BLaER1 (cell line): ENCODE results near the gene HTR2A.

Experiments
- H3K27ac ChIP-seq: shearing (Covaris generic); formaldehyde crosslinking; 2 replicates; pipeline ENCODE4 v1.8.1; 2022
- H3K27me3 ChIP-seq: shearing (Covaris generic); formaldehyde crosslinking; 2 replicates; pipeline ENCODE4 v1.8.1; 2022
- H3K36me3 ChIP-seq: shearing (Covaris generic); formaldehyde crosslinking; 2 replicates; pipeline ENCODE4 v1.8.1; 2022
- H3K4me1 ChIP-seq: shearing (Covaris generic); formaldehyde crosslinking; 2 replicates; pipeline ENCODE4 v1.8.1; 2022
- H3K4me2 ChIP-seq: shearing (Covaris generic); formaldehyde crosslinking; 2 replicates; pipeline ENCODE4 v1.8.1; 2022
- H3K4me3 ChIP-seq: shearing (Covaris generic); formaldehyde crosslinking; 2 replicates; pipeline ENCODE4 v1.8.1; 2022
- H3K9ac ChIP-seq: shearing (Covaris generic); formaldehyde crosslinking; 2 replicates; pipeline ENCODE4 v1.8.1; 2022
- H3K9me3 ChIP-seq: shearing (Covaris generic); formaldehyde crosslinking; 2 replicates; pipeline ENCODE4 v1.8.1; 2022
- H4K20me1 ChIP-seq: shearing (Covaris generic); formaldehyde crosslinking; 2 replicates; pipeline ENCODE4 v1.8.1; 2022
- Cebpa-rat ChIP-seq: shearing (Covaris generic); IDR thresholded peaks from 2 replicates; pipeline ENCODE4 v1.8.1; 2022

HTR2A gene

DNA sequence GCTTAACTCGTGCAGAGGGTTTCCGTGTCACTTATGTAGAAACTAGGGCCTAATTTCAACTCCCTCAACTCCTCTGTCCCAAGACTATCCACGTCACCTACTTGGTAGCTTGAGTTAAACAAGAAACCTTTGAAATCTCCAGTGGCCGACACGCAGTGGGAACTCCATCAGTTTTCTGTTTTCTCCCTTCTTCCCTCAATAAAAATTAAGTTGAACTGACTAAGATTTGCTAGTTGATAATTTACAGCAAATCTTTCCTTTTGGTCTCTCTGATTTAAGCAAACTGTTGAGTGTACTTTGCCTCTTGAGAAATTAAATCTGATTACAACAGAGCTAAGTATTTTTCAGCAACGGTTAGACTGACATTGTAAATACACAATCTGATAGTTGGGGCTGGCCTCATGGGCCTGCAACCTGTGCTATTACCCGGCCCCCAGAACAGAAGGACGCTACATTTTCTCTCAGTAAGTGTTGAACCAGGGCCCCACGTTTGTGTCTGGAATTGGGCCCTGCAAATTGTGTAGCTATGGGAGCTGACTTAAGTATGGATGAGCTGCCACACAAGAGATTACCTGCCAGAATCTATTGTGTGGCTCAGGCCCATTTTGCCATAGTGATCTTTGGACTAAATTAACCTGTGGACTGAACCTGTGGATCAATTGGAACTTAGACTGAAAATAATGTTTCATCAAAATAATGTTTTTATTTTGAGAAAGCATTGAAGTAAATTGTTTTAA lies 99.2 kb downstream of the HTR2A start:
- Histone ChIP-seq H3K9me3 (no peaks in the 10 kb centered on the region), H3K27ac (peak overlapping the region; percentile 88), H3K27me3 (no peaks in the 10 kb centered on the region), H3K4me3 (peak overlapping the region; percentile 81), H3K9ac (peak overlapping the region; percentile 88; the same call in 1 of the 2 replicates), H4K20me1 (peaks cover 6% of the 10 kb centered on the region; the same call in 1 of the 2 replicates), H3K36me3 (no peaks in the 10 kb centered on the region), H3K4me1 (peaks cover 24% of the 10 kb centered on the region), H3K4me2 (peak overlapping the region; percentile 88)
- TF ChIP-seq Cebpa-rat: no peak

DNA sequence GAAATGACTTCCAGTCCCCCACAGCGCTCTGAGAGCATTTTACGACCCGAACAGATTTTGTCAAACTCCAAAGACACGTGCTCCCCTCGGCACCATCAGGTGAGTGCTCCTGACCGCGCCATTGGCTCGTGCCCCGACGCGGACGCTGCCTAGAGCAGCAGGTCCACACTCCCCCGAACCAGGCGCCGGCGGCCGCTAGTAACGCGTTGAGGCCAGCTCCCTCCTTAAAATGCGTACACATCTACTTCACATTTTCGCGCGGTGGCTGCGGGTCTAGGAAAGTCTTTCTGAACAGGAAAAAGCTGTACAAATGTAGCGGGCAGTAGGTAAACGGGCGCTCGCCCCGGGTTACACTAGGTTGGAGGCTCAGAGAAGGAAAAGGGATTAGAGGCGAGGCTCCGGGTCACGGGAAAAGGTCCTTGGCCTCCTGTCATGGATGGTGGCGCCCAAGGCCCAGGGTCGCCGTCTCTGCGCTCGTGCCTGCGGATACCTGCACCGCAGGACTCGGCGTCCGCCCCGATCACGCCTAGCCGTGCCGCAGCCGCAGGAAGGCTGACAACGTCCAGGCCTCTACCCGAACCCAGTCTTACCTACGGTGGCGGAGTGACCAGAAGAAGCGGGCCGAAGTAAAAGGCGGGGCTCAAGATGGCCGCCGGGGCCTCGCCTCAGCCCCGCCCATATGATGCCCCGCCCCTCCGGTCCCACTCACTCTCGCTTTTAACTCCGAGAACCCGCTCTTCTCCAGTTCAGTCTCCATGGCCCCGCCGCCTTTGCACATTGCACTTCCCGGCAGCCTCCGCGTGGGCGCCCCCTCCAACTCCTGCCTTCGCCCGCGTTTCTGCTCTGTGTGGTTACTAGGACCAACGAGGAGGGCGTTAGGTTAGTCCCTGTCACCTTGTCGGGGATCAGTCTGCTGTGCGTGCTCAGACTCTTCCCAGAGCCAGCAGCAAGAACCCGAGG lies 100.1 kb downstream of the HTR2A start, which contains the start of gene ESD:
Gene ESD, minus strand, starts transcription at position 647 of the 960 bp plus-strand sequence. CDS start 5,748 bp downstream, outside the sequence.
- Histone ChIP-seq H3K27me3 (no peaks in the 10 kb centered on the region), H3K4me3 (peak within 1 kb of the TSS; percentile 81), H3K36me3 (no peaks in the 10 kb centered on the region), H3K4me1 (peaks cover 24% of the 10 kb centered on the region), H4K20me1 (peaks cover 6% of the 10 kb centered on the region; the same call in 1 of the 2 replicates), H3K27ac (peak within 1 kb of the TSS; percentile 88), H3K4me2 (peak within 1 kb of the TSS; percentile 88), H3K9ac (peak within 1 kb of the TSS; percentile 88), H3K9me3 (no peaks in the 10 kb centered on the region)
- TF ChIP-seq Cebpa-rat: no peak

DNA sequence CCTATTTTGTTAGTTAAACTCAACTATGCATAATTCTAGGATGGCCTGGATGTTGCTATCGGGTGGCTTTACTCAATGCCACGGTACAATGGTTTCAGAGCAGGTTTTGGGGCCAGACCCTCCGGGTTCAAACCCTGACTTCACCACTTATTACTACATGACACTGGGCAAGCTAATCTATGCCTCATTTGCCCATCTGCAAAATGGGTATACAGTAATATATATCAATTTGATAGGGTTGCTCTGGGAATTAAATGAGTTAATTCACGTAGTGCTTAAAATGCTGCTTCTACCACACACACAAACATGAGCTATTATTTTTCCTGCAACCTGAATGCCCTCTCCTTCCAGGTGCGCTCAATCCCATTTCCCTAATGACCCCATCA lies 100.7 kb downstream of the HTR2A start:
- Histone ChIP-seq H3K27ac (peak overlapping the region; percentile 88), H3K36me3 (peaks cover 5% of the 10 kb centered on the region; the same call in 1 of the 2 replicates), H3K27me3 (no peaks in the 10 kb centered on the region), H3K4me1 (peaks cover 24% of the 10 kb centered on the region), H3K9ac (peak overlapping the region; percentile 88), H3K4me2 (peak overlapping the region; percentile 88), H3K9me3 (no peaks in the 10 kb centered on the region), H4K20me1 (peaks cover 6% of the 10 kb centered on the region; the same call in 1 of the 2 replicates), H3K4me3 (peak overlapping the region; percentile 81)
- no peak for TF ChIP-seq Cebpa-rat

DNA sequence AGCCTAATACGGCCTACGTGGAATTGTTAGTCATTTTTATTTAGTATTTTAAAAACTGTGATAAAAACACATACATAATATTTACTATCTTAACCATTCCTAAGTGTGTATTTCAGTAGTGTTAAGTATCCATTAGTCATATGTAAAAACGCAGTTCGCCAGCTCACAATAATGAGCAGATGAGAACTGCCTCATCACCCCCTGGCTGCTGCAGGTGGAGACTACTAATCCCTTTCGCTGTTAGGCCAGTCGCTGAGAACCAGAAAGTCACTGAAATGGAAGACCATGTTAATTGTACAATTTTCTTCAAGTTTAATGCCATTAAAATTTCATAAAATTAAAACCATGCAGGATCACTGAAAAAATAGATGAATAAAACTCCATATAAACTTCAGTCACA lies 101.5 kb downstream of the HTR2A start:
- peaks cover 13% of the 10 kb centered on the region for H3K36me3 ChIP-seq
- H4K20me1 ChIP-seq: peaks cover 6% of the 10 kb centered on the region; the same call in 1 of the 2 replicates
- H3K9me3 ChIP-seq: no peaks in the 10 kb centered on the region
- peaks cover 24% of the 10 kb centered on the region for H3K4me1 ChIP-seq
- H3K27ac ChIP-seq: no peak overlapping the region
- H3K9ac ChIP-seq: no peak overlapping the region
- no peaks in the 10 kb centered on the region for H3K27me3 ChIP-seq
- H3K4me3 ChIP-seq: no peak overlapping the region
- peak overlapping the region; percentile 88 for H3K4me2 ChIP-seq
- no peak for TF ChIP-seq Cebpa-rat

DNA sequence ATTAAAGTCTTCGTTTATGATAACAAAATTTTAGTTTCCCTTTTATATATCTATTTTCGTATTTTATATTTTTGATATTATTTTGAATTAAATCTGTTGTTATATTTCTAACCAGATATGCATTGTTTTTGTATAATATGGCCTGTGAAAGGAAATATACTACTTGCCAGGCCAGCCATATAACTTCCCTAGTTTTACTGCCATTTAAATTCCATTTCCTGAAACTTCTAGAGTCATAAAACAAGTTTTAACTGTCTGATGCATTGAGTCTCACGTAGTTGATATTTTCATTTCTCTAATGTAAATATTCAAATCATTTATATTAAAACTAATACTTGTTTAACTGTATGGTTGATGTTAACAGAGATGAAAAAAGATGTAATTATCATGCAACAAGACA lies 113.3 kb downstream of the HTR2A start:
- Histone ChIP-seq H3K4me2 (no peak overlapping the region), H3K27me3 (no peaks in the 10 kb centered on the region), H3K36me3 (peaks cover 79% of the 10 kb centered on the region), H3K4me1 (no peaks in the 10 kb centered on the region), H3K9me3 (no peaks in the 10 kb centered on the region), H3K27ac (no peak overlapping the region), H3K4me3 (no peak overlapping the region), H4K20me1 (no peaks in the 10 kb centered on the region), H3K9ac (no peak overlapping the region)
- no peak for TF ChIP-seq Cebpa-rat

DNA sequence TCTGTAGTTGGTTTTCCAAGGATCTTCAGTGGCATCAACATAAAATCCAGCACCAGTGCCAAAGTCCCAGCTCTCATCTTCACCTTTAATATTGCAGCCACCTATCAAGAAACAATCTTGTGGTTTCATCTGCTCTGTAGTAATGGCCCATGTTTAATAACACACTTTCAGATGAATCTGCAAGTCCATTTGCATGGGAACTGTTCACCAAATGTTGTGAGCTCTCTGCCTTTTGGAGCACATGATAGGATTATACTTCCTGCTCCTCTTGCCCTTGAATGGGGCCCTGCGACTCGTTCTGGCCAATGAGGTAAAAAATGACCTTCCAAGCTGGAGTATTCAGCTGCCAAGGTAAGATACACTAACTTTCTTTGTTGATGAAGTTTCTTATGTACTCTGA lies 114.2 kb downstream of the HTR2A start:
- Histone ChIP-seq H4K20me1 (no peaks in the 10 kb centered on the region), H3K4me3 (no peak overlapping the region), H3K36me3 (peaks cover 82% of the 10 kb centered on the region), H3K27me3 (no peaks in the 10 kb centered on the region), H3K27ac (no peak overlapping the region), H3K9me3 (no peaks in the 10 kb centered on the region), H3K4me1 (no peaks in the 10 kb centered on the region), H3K4me2 (no peak overlapping the region), H3K9ac (no peak overlapping the region)
- no peak for TF ChIP-seq Cebpa-rat

DNA sequence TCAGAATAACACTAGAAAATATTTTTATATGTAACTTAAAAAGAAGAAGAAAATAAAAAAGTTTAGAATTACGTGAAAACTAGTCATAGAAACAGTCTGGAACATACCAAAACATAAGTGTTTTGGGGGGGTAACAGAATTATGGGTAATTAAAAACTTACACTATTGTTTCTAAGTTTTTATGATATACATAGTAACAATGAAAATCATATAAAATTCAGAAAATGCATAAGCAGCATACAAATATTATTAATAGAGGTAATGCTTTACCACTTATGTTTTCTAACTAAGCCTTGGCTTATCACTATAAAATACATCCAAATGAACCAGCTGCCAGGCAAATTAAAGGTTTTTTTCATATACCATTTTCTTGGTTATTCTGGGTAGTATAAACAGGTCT lies 114.8 kb downstream of the HTR2A start:
- no peak for TF ChIP-seq Cebpa-rat
- Histone ChIP-seq H3K4me1 (no peaks in the 10 kb centered on the region), H4K20me1 (no peaks in the 10 kb centered on the region), H3K27me3 (no peaks in the 10 kb centered on the region), H3K4me3 (no peak overlapping the region), H3K9me3 (no peaks in the 10 kb centered on the region), H3K27ac (no peak overlapping the region), H3K4me2 (no peak overlapping the region), H3K9ac (no peak overlapping the region), H3K36me3 (peaks cover 89% of the 10 kb centered on the region)
